Limb (tissue), 2 donors: ENCODE measurements around the gene TNFRSF9.

Experiments
- DNase-seq, 2 donors: peaks; one replicate each; pipeline ENCODE4 v3.0.0-alpha.2; 2016; ENCODE audit errors: extremely low spot score in 2 of 2

Gene TNFRSF9

DNA sequence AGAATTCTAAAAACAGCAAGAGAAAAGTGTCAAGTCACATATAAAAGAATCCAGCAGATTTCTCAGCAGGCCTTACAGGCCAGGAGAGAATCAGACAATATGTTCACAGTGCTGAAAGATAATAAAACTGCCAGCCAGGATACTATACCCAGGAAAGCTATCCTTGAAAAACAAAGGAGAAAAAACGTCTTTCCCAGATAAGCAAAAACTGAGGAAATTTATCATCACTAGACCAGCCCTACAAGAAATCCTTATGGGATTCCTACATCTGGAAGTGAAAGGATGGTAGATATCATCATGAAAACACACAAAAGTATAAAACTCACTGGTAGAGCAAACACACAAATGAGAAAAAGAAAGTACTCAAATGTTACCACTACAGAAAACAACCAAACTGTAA lies 62.6 kb downstream of the TNFRSF9 start:
- DNase-seq = no peak

DNA sequence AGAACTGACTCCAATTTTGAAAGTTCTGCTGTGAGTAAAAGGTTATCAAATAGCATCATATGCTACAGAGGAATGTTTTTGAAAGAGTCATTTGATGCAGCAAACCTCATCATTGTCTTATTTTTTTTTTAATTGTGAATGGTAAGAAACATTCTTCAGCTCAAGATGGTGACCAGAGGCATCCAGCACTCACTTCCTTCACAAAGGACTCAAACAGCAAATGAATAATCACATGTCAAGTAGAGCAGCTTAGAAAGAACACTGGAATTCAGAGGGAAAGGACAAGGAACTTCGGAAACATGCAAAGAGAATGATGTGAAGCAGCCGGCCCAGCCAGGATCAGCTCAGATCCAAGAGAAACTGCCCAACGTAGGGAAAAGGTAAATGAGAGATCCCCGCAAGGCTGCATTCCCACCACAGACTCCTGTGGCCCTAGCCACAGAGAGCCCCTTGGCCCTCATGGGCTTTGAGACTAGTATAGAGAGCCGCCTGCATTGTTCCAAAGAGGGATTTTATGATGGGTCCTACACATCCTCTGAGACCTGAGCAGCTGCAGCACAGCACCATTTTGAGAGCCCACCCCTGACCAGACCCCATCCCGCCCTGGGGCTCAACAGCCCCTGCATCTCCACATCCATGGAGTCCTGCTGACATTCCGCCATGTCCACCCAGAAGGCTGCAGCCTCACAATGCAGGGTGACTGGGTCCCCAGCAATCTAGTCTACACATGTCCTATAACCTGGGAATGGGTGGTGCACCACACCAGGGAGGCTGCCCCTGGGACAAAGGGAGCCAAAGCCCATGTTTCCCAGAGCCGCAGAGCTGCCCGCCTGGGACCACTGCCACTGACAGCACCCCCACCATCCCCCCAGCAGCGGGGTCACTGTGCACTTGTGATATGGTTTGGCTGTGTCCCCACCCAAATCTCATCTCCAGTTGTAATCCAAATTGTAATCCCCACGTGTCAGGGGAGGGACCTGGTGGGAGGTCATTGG lies 66.5 kb downstream of the TNFRSF9 start:
- no peak for DNase-seq

DNA sequence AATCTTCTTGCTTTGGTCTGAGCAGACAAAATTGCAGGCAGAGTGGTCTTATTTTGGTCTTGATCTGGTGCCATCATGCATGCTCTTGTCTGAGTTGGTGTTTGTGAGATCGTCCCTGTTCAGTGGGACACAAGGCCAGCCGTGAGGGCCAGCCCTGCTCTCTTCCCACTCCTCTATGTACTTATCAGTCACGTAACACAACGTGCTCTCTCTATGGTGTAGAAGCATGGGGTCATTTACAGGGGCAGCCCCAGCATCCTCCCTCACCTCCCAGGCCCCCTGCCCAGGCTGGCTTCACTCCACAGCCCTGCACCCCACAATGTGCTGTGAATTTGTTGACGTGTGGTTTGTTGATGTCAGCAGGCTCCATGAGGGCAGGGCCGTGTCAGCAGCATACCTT lies 69.5 kb downstream of the TNFRSF9 start:
- no peak for DNase-seq

DNA sequence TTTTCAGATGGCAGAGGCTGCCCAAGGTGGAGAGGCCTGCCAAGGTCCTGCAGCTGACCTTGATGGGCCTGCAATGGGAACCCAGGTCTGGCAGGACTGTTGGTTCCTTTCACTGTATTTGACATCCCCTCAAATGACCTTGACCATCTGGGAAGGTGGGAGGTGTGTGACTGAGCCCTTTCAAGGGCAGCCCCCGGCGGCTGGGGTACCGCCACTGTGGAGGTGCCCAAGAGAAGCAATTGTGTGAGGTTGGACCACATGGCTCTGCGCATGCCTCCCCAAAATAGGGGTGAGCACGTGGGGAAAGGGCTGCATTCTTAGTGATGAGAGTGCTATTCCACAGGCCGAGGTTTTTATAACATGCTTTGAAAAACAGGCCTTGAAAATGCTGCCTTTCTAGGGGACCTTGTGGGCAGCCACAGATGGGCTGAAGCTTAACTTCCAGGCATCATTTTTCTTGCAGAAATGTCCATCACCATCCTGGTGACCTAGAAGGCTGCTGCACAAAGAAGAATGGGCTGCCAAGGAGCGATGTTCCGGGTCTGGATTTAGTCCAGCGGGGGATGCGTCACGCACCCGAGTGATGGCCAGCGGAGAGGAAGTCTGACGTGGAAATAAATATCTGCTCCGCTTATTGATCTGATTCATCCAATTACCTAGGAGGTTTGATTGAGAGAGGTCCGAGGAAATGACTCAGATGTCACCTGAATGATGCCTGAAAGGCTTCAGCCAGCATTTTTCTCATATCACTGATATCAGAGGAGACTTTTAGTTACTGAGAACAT lies 71.3 kb downstream of the TNFRSF9 start:
- DNase-seq = no peak

DNA sequence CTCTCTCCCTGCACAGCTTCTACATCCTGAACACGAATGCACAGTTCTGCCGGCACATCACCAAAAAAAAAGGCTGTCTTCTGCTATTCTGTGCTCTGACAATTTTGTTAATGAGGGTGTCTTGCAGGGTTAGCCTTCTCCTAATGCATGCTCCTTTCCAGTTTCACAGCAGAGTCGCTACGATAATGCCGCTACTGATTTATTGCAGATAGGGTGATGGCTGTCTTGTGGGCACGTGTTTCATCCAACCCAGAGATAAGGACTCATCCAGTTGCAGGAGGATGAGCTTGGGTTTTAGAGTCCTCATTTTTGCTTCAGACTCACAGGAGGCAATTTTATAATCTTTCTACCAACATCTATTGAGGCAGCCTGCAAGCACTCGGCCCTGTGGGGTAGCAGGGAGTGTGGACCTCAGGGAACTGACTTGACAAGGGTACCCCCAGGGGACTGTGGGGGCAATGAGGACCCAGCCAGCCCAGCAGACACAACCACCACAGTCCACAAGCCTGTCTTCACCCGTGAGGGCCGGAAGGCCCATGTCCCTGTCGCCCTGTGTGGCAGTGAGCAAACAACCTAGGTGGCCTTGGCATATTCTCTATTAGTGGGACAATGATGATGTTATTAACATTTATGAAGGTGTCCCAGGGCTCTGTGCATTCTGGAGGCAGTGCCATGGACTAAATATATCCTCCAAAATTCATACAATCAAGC lies 72.4 kb downstream of the TNFRSF9 start:
- DNase-seq = no peak

DNA sequence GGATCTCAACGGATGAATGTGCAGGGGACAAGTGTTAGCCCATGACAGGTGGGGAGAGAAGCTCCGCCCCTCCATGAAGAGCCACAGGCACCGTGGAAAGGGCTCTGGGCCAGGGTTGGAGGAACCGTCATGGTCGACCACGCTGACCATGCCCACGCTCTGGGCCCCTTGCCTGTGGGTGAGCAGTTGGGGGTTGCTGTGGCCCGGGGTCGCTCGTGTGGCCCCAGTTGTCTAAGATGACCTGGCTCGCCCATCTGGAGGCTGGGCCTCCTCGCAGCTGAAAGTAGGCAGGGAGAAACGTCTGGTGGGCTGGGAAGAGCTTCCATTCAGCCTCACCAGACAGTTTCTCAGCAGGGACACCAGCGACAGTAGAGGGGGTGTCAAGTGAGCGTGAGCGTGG lies 74.7 kb downstream of the TNFRSF9 start:
- DNase-seq = no peak
